Keratinocyte (primary cell): Measurements from ENCODE around the gene B3GALT6. TPM values are rescaled to one million over a fixed set of nuclear protein-coding genes. Genes with fewer than 3 reads are reported as not detected.

Source experiments
- DNase-seq: peaks from one replicate; pipeline ENCODE4 v3.0.0-alpha.2; 2011; ENCODE audit warnings: low read depth, missing footprints, low spot score
- FAIRE-seq: peaks from 2 replicates; lab custom pipeline; 2011; peaks lifted over from hg19 to GRCh38; lab: Jason Lieb, UNC
- H2AFZ ChIP-seq: 2 replicates; pipeline ENCODE4 v1.6.0; 2012; ENCODE audit warnings: low read length, control low read depth, inconsistent platforms; ENCODE audit not compliant: control insufficient read depth
- H3K27ac ChIP-seq: 2 replicates; pipeline ENCODE4 v1.5.1; 2011; ENCODE audit warnings: low read length; ENCODE audit not compliant: control insufficient read depth, insufficient read depth
- H3K27me3 ChIP-seq: 3 replicates; pipeline ENCODE4 v1.6.0; 2011; ENCODE audit warnings: low read length; ENCODE audit not compliant: control insufficient read depth, insufficient read depth; ENCODE audit errors: extremely low read depth
- H3K36me3 ChIP-seq, 2 experiments: 2 replicates in 1 of 2; 3 replicates in 1 of 2; pipeline ENCODE4 v1.5.1; 2011; ENCODE audit warnings: low read length in 2 of 2, mild to moderate bottlenecking in 1 of 2; ENCODE audit not compliant: control insufficient read depth in 2 of 2, insufficient read depth in 2 of 2; ENCODE audit errors: extremely low read depth in 1 of 2
- H3K4me1 ChIP-seq: 3 replicates; pipeline ENCODE4 v1.5.1; 2011; ENCODE audit warnings: low read length; ENCODE audit not compliant: control insufficient read depth, insufficient read depth; ENCODE audit errors: extremely low read depth
- H3K4me2 ChIP-seq: 3 replicates; pipeline ENCODE4 v1.6.0; 2011; ENCODE audit warnings: low read depth, low read length; ENCODE audit not compliant: control insufficient read depth, insufficient read depth; ENCODE audit errors: extremely low read depth
- H3K4me3 ChIP-seq, 3 experiments: fragments of 200-600 bp in 1 of 3; sonication (generic) in 1 of 3; 2 replicates in 2 of 3; 3 replicates in 1 of 3; pipeline ENCODE4 v1.5.1; 2011 to 2016; ENCODE audit warnings: low read length in 3 of 3, mild to moderate bottlenecking in 3 of 3, control low read depth in 2 of 3, inconsistent platforms in 1 of 3, low read depth in 1 of 3, mixed read lengths in 1 of 3, mixed run types in 1 of 3, moderate library complexity in 1 of 3; ENCODE audit not compliant: control insufficient read depth in 2 of 3, insufficient read depth in 2 of 3; ENCODE audit errors: extremely low read depth in 1 of 3
- H3K79me2 ChIP-seq: 2 replicates; pipeline ENCODE4 v1.6.0; 2012; ENCODE audit warnings: low read length; ENCODE audit not compliant: control insufficient read depth, insufficient read depth
- H3K9ac ChIP-seq: 3 replicates; pipeline ENCODE4 v1.6.0; 2011; ENCODE audit warnings: low read length; ENCODE audit not compliant: control insufficient read depth, insufficient read depth; ENCODE audit errors: extremely low read depth
- H3K9me1 ChIP-seq: 3 replicates; pipeline ENCODE4 v1.6.0; 2011; ENCODE audit warnings: low read length; ENCODE audit not compliant: control insufficient read depth, insufficient read depth; ENCODE audit errors: extremely low read depth
- H3K9me3 ChIP-seq: 2 replicates; pipeline ENCODE4 v1.5.1; 2012; ENCODE audit warnings: low read depth, low read length; ENCODE audit not compliant: control insufficient read depth
- H4K20me1 ChIP-seq: 3 replicates; pipeline ENCODE4 v1.6.0; 2011; ENCODE audit warnings: low read length; ENCODE audit not compliant: control insufficient read depth, insufficient read depth; ENCODE audit errors: extremely low read depth
- EZH2 ChIP-seq: IDR thresholded peaks from one replicate; pipeline ENCODE4 v1.6.1; 2012; ENCODE audit warnings: inconsistent platforms, mild to moderate bottlenecking, low read length, moderate library complexity
- dilution Hi-C: fragments of 300-500 bp; cut with MboI; formaldehyde crosslinking; loops from one replicate; pipeline ENCODE4 v1.7.0; 2020; ENCODE audit warnings: low sequenced_read_pairs; ENCODE audit not compliant: extremely low pct_ligation_motif_present
- polyA plus RNA-seq, 5 experiments: library from polyadenylated mRNA; depleted of rRNA in 3 of 5; stranded (reverse) in 3 of 5; stranded (forward) in 1 of 5; unstranded in 1 of 5; fragments of >200 nt; gene quantifications; 1 replicate in 1 of 5; 2 replicates in 3 of 5; 3 replicates in 1 of 5; pipeline versions ENCODE4 v1.2.1 to v1.2.3, GENCODE V29; 2011 to 2012; ENCODE audit warnings: missing spikeins in 2 of 5, low read depth in 1 of 5, low replicate concordance in 1 of 5
- TF ChIP-seq, protein P1 (sequence below), 3 experiments: IDR thresholded peaks in 1 of 3; conservative IDR thresholded peaks in 1 of 3; optimal IDR thresholded peaks in 1 of 3; 2 replicates in 2 of 3; 3 replicates in 1 of 3; pipeline versions ENCODE3 to v1.5.1; 2011; ENCODE audit warnings: low read length in 3 of 3, mild to moderate bottlenecking in 3 of 3, moderate library complexity in 2 of 3, control low read depth in 1 of 3, inconsistent platforms in 1 of 3; ENCODE audit not compliant: insufficient read depth in 2 of 3; ENCODE audit errors: extremely low read depth in 1 of 3

The B3GALT6 gene
- polyA plus RNA-seq, 1 donor (not counting 4 experiments of a cell fraction or from before 2014, with no cell fraction given) = 6.8 TPM

DNA sequence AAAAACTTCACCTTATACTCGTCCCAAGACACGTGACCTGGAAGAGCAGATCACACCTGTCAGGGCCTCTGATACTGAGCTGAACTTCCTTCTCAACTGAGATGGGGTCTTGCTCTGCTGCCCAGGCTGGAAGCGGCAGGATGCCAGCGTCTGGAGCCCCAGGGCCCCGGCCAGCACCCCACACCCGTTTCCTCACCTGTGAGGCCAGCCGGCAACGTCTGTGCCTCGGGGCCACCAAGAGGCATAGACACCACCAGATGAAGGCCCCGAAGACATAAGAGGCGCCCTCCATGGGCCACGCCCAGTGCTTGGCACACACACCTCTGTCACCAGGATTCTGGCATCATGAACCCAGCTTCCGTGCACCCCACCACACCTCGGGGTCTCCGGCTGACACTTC, 8.7 kb upstream of the B3GALT6 start:
- Histone ChIP-seq H3K27ac (no peak overlapping the region), H2AFZ (no peak overlapping the region), H4K20me1 (peaks cover 5% of the 10 kb centered on the region), H3K9ac (no peak overlapping the region), H3K9me1 (no peaks in the 10 kb centered on the region), H3K4me2 (no peak overlapping the region), H3K79me2 (peaks cover 39% of the 10 kb centered on the region), H3K27me3 (no peaks in the 10 kb centered on the region), H3K9me3 (no peaks in the 10 kb centered on the region), H3K36me3 (peaks cover 26 to 36% of the 10 kb centered on the region in 2 experiments), H3K4me3 (no peak overlapping the region), H3K4me1 (no peaks in the 10 kb centered on the region)
- FAIRE-seq (no peak), DNase-seq (no peak)
- dilution Hi-C loops = no loop called here
- no peak for TF ChIP-seq EZH2
- TF ChIP-seq, protein P1, sequence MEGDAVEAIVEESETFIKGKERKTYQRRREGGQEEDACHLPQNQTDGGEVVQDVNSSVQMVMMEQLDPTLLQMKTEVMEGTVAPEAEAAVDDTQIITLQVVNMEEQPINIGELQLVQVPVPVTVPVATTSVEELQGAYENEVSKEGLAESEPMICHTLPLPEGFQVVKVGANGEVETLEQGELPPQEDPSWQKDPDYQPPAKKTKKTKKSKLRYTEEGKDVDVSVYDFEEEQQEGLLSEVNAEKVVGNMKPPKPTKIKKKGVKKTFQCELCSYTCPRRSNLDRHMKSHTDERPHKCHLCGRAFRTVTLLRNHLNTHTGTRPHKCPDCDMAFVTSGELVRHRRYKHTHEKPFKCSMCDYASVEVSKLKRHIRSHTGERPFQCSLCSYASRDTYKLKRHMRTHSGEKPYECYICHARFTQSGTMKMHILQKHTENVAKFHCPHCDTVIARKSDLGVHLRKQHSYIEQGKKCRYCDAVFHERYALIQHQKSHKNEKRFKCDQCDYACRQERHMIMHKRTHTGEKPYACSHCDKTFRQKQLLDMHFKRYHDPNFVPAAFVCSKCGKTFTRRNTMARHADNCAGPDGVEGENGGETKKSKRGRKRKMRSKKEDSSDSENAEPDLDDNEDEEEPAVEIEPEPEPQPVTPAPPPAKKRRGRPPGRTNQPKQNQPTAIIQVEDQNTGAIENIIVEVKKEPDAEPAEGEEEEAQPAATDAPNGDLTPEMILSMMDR (optimal IDR thresholded peaks at IDR 0.05 in 1 of 3, IDR thresholded peaks at IDR 0.05 in 1 of 3, conservative IDR thresholded peaks at IDR 0.05 in 1 of 3; ENCODE audit: extremely low read depth in 1 of 3, insufficient read depth in 2 of 3, low read length in 3 of 3) = no peak

DNA sequence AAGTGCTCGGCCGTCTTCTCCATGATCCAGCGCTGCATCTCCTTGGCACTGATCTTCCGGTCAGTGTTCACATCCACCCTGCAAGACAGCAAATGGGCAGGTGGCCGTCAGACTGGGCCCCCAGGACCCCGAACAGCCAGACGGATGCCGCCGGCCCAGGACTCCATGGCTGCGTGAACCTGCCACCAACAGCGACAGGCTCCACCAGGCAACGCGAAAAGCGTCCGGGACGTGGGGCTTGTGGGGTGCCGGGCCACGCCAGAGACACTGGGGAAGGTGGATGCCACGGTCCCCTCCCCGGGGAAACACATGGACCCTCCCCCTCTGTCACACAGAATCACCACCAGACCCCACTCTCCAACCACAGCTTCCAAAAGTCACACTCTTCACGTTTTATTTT, 8.1 kb upstream of the B3GALT6 start:
- FAIRE-seq (no peak), DNase-seq (no peak)
- Histone ChIP-seq H3K9ac (no peak overlapping the region), H3K4me3 (no peak overlapping the region), H4K20me1 (peaks cover 5% of the 10 kb centered on the region), H3K4me2 (no peak overlapping the region), H3K27me3 (no peaks in the 10 kb centered on the region), H2AFZ (no peak overlapping the region), H3K36me3 (peaks cover 27 to 37% of the 10 kb centered on the region in 2 experiments), H3K9me1 (no peaks in the 10 kb centered on the region), H3K27ac (no peak overlapping the region), H3K4me1 (no peaks in the 10 kb centered on the region), H3K9me3 (no peaks in the 10 kb centered on the region), H3K79me2 (peaks cover 44% of the 10 kb centered on the region)
- dilution Hi-C loops = no loop called here
- TF ChIP-seq, protein P1 (optimal IDR thresholded peaks at IDR 0.05 in 1 of 3, IDR thresholded peaks at IDR 0.05 in 1 of 3, conservative IDR thresholded peaks at IDR 0.05 in 1 of 3; ENCODE audit: extremely low read depth in 1 of 3, insufficient read depth in 2 of 3, low read length in 3 of 3) = no peak
- TF ChIP-seq EZH2 = no peak
